GM19463 (cell line): Measurements from ENCODE around the gene C14orf119.
A peak's percentile ranks its signal among the peaks of the same experiment; 100 is the strongest.

Source experiments
- ATAC-seq: cut with Tn5 transposase; IDR thresholded peaks from one replicate; pipeline ENCODE4 v1.9.1; 2021; ENCODE audit warnings: mild to moderate bottlenecking, moderate library complexity; ENCODE audit not compliant: unreplicated experiment

The C14orf119 gene

GRCh38 chr14:23086565-23086964 lies 8.7 kb upstream of the C14orf119 start:
- no peak for ATAC-seq

GRCh38 chr14:23089498-23090253 lies 5.6 kb upstream of the C14orf119 start:
- ATAC-seq = no peak

- no peak for ATAC-seq
Measured at GRCh38 chr14:23090254-23090636, 5.1 kb upstream of the C14orf119 start.

- ATAC-seq = no peak
Measured at GRCh38 chr14:23091294-23092225, 3.7 kb upstream of the C14orf119 start.

GRCh38 chr14:23093104-23093503 lies 2.2 kb upstream of the C14orf119 start:
- ATAC-seq = no peak

DNA sequence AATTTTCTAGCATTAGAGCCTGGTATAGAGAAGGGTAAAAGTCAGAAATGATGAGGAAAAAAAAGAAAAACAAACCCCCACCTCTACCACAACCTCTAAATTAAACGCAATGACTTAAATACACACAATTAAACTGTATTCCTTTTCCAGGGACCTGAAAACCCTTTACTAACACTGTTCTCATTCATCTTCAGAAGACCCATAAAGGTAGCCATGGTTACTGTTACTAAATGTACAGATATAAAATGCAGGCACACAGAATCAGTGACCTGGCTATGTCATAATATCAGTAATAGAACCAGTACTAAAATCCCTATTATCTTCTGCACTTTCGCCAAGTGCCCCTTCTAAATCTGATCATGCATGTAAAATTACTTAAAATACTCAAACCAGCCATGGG lies 1.8 kb upstream of the C14orf119 start:
- no peak for ATAC-seq

GRCh38 chr14:23093991-23094665 lies 1.2 kb upstream of the C14orf119 start:
- ATAC-seq = no peak

DNA sequence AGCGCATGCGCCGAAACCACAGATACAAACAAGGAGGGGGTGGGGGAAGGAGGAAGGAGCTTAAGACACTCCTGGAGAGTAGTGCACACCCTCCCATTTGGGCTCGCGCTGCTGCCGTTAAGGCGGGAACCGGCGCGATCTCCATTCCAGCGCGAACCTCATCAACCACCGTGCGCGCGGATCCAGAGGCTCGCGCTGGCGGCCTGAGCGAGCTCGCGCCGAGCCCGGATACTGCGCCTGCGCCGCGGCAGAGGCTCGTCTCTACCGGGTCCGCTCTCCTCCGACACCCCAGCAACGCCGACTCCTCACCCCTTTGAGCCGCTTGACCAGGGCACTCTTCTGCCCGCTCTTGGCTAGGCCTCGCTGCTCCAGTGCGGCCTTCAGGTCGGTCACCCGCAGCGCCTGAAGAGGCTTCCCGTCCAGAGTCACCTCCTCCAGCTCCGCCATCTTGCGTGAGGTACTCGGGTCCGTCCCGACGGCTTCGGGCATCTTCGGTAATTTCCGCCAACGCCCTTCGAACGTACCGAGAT lies 574 bp upstream of the C14orf119 start, which contains the start of gene ACIN1:
ACIN1 (minus strand) TSS at position 471 of the 530 bp plus-strand sequence; CDS start at position 447, 24 bp downstream.
- peak; percentile 38 for ATAC-seq

DNA sequence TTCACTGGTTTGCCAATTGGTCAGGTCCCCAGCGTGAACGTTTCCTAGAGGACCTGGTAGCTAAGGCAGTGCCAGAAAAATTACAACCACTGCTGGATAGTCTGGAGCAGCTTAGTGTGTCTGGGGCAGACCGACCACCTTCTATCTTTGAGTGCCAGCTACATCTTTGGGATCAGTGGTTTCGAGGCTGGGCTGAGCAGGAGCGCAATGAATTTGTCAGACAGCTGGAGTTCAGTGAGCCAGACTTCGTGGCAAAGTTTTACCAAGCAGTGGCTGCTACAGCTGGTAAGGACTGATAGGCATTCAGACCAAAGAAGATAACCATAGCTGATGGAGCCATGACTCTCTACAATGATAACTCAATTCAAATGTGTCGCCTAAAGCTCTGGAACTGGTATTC lies 2.5 kb downstream of the C14orf119 start:
- ATAC-seq = no peak

GRCh38 chr14:23099212-23099861 lies 4.0 kb downstream of the C14orf119 start:
- no peak for ATAC-seq

- no peak for ATAC-seq
Measured at GRCh38 chr14:23101213-23101970, 6.1 kb downstream of the C14orf119 start.

GRCh38 chr14:23101986-23102625 lies 6.8 kb downstream of the C14orf119 start:
- no peak for ATAC-seq

- ATAC-seq = no peak
Measured at GRCh38 chr14:23102801-23103200, 7.5 kb downstream of the C14orf119 start.

GRCh38 chr14:23103581-23103980 lies 8.3 kb downstream of the C14orf119 start:
- no peak for ATAC-seq

DNA sequence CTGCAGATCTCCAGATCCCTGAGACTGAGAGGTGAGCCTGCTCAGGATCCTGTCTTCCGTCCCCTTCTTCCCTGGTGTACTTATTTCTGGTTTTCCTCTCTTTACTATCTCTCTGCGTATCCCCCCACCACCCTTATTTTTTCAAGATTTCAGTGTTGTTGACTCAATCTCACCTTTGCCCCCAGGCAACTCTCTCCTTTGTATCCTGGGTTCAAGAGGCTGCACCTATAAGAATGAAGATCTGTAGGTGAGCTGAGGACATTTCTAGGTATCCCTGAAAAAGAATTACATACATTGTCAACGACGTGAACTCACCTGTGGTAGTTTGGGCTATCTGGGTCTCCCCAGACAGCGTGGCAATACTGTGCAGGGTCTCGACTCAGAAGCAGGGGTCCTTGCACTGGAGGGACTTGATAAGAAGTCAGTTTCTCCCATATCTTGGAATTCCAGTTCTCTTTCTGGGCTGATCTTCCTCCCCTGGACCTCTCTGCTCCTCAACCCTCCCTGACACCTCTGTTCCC lies 8.8 kb downstream of the C14orf119 start:
- no peak for ATAC-seq

DNA sequence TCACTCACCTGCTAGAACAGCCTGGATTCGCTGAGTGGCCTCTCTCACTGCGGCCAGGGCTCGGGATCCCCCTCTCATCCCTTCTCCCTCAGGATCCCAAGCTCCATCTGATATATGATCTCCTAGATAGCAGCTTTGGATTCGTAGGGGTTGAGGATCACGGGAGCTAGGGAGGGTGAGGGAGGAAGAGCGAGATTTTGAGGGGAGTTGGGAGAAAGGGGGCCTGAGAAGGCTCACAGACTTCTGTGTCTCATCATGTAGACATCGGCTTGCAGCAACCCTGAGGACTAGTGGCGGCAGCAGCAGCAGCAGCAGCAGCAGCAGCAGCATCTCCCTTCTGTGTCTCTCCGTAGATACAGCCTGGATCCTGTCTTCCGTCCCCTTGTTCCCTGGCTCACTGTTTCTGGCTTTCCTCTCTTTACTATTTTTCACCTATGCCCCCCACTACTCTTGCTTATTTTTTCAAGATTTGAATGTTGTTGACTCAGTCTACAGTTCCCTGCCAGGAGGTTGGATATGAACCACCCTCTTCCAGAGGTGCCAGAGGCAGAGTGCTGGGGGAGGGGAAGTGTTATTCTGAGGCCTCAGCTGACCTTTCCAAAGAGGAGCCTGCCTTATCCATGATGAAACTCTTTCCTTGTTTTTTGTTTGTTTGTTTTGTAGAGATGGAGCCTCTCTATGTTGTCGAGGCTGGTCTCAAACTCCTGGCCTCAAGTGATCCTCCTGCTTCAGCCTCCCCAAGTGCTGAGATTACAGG lies 9.5 kb downstream of the C14orf119 start, which contains the start of gene CIROP:
CIROP (minus strand) TSS at position 399 of the 757 bp plus-strand sequence; CDS start at position 330, 69 bp downstream.
- no peak for ATAC-seq

DNA sequence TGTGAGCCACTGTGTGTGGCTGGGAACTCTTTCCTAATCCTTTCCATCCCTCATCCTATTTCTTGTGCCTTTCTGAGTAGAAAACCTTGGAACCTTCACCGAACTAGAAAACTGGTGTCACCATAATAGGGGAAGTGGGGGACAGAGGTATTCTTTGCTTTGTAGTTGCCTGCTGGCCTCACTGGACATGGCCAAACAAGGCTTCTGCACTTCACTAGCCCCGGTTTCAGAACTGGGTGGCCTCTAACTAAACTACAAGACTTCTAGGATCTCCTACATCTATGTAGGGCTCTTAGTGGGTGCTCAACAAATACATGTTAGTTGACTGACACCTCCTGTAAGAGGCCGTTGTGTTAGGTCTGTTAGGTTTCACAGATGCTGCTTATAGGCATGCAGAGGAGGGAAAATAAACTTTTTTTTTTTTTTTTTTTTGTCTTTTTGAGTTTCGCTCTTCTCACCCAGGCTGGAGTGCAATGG lies 10.1 kb downstream of the C14orf119 start:
- no peak for ATAC-seq

DNA sequence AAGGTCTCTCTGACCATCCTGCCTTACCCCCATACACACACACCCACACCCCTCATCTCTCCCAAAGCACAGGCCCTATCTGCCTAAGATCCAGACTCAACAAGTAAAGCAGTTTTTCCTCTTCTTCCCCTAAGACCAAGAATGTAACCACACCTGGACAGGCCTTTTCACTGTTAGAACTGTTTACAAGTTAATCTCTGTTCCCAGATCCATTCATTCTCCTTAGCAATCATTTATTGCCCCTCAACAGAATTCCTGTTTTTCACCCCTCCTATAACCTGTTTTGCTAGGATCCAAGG lies 11.4 kb downstream of the C14orf119 start:
- no peak for ATAC-seq
